Thoracic aorta (tissue), 2 donors: ENCODE measurements around the gene MAN1B1. TPM values are rescaled to one million over a fixed set of nuclear protein-coding genes. Genes with fewer than 3 reads are reported as not detected.

Experiments used
- ATAC-seq: fragments of 150-250 bp; one replicate; pipeline ENCODE4 v1.8.0; 2017; ENCODE audit warnings: low read depth; ENCODE audit not compliant: insufficient number of reproducible peaks, low FRiP score
- DNase-seq: peaks from one replicate; pipeline ENCODE4 v3.0.0-alpha.2; 2020; ENCODE audit warnings: low spot score
- H3K27ac ChIP-seq, 2 donors: fragments of 200-600 bp; sonication (generic); 1 replicate in 1 of 2; 2 replicates in 1 of 2; pipeline ENCODE4 v1.5.1; 2016; ENCODE audit warnings: mild to moderate bottlenecking in 2 of 2, moderate library complexity in 2 of 2
- H3K27me3 ChIP-seq: fragments of 200-600 bp; sonication (generic); replicated peaks from 2 replicates; pipeline ENCODE4 v1.6.0; 2016; ENCODE audit warnings: mild to moderate bottlenecking; ENCODE audit not compliant: insufficient read depth
- H3K36me3 ChIP-seq: fragments of 200-600 bp; sonication (generic); one replicate; pipeline ENCODE4 v1.5.1; 2016
- H3K4me1 ChIP-seq, 2 donors: fragments of 200-600 bp; sonication (generic); 1 replicate in 1 of 2; 2 replicates in 1 of 2; pipeline versions ENCODE4 v1.5.1 to v1.6.0; 2016; ENCODE audit warnings: low read depth in 2 of 2, mild to moderate bottlenecking in 1 of 2; ENCODE audit not compliant: control insufficient read depth in 1 of 2
- H3K4me3 ChIP-seq: fragments of 200-600 bp; sonication (generic); 2 replicates; pipeline ENCODE4 v1.5.1; 2016; ENCODE audit warnings: mild to moderate bottlenecking
- H3K9me3 ChIP-seq: fragments of 200-600 bp; sonication (generic); 2 replicates; pipeline ENCODE4 v1.5.1; 2016
- total RNA-seq, 2 donors: library from RNA; depleted of rRNA; stranded (reverse); fragments of >200 nt; gene quantifications; one replicate each; pipeline versions ENCODE4 v1.1.0 to v1.2.3, GENCODE V29; 2016
- TF ChIP-seq, protein P1 (sequence below): fragments of 200-600 bp; sonication (generic); IDR thresholded peaks from one replicate; pipeline ENCODE4 v1.5.1; 2019; ENCODE audit warnings: antibody characterized with exemption

MAN1B1 gene
- total RNA-seq, 2 donors from 2014 or later = 32.9 to 52.9 TPM

- TF ChIP-seq, protein P1, sequence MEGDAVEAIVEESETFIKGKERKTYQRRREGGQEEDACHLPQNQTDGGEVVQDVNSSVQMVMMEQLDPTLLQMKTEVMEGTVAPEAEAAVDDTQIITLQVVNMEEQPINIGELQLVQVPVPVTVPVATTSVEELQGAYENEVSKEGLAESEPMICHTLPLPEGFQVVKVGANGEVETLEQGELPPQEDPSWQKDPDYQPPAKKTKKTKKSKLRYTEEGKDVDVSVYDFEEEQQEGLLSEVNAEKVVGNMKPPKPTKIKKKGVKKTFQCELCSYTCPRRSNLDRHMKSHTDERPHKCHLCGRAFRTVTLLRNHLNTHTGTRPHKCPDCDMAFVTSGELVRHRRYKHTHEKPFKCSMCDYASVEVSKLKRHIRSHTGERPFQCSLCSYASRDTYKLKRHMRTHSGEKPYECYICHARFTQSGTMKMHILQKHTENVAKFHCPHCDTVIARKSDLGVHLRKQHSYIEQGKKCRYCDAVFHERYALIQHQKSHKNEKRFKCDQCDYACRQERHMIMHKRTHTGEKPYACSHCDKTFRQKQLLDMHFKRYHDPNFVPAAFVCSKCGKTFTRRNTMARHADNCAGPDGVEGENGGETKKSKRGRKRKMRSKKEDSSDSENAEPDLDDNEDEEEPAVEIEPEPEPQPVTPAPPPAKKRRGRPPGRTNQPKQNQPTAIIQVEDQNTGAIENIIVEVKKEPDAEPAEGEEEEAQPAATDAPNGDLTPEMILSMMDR = no peak
- no peak for ATAC-seq
- Histone ChIP-seq H3K27ac (no peak overlapping the region), H3K4me3 (no peak overlapping the region), H3K27me3 (no peaks in the 10 kb centered on the region), H3K9me3 (no peaks in the 10 kb centered on the region), H3K4me1 (no peaks in the 10 kb centered on the region), H3K36me3 (no peaks in the 10 kb centered on the region)
- DNase-seq = no peak
Measured at GRCh38 chr9:137146527-137146918, 59.7 kb downstream of the MAN1B1 start.

- TF ChIP-seq, protein P1 = no peak
- Histone ChIP-seq H3K27ac (no peak overlapping the region), H3K27me3 (no peaks in the 10 kb centered on the region), H3K4me3 (no peak overlapping the region), H3K36me3 (no peaks in the 10 kb centered on the region), H3K9me3 (no peaks in the 10 kb centered on the region), H3K4me1 (no peaks in the 10 kb centered on the region)
- DNase-seq (no peak), ATAC-seq (no peak)
Measured at GRCh38 chr9:137147091-137147792, 60.5 kb downstream of the MAN1B1 start.

- Histone ChIP-seq H3K27me3 (no peaks in the 10 kb centered on the region), H3K9me3 (no peaks in the 10 kb centered on the region), H3K4me1 (no peaks in the 10 kb centered on the region), H3K36me3 (no peaks in the 10 kb centered on the region), H3K27ac (no peak overlapping the region), H3K4me3 (no peak overlapping the region)
- TF ChIP-seq, protein P1 = no peak
- ATAC-seq (no peak), DNase-seq (no peak)
Measured at GRCh38 chr9:137147793-137148160, 61.0 kb downstream of the MAN1B1 start.

- Histone ChIP-seq H3K4me1 (no peaks in the 10 kb centered on the region), H3K36me3 (no peaks in the 10 kb centered on the region), H3K4me3 (no peak overlapping the region), H3K9me3 (no peaks in the 10 kb centered on the region), H3K27ac (no peak overlapping the region), H3K27me3 (no peaks in the 10 kb centered on the region)
- ATAC-seq (no peak), DNase-seq (no peak)
- TF ChIP-seq, protein P1 = no peak
Measured at GRCh38 chr9:137148242-137148641, 61.5 kb downstream of the MAN1B1 start.

DNA sequence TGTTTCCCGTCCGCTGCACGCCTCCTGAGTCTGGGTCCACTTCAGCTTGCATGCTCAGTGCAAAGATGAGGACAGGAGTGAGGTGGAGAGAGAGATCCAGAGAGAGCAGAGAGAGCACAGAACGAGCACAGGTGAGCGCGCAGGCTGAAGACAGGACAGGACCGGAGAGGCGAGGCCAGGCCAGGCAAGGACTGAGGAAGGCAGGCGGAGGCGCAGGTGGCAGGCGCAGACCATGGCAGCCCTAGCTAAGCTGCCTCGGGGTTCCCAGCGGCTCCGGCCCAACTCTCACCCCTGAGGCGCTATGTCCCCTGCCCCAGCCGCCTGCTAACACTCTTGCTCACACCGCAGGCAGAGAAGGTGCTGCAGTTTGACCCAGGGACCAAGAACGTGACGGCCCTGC is 61.9 kb downstream of the MAN1B1 start:
- Histone ChIP-seq H3K4me1 (no peaks in the 10 kb centered on the region), H3K4me3 (no peak overlapping the region), H3K27me3 (no peaks in the 10 kb centered on the region), H3K9me3 (no peaks in the 10 kb centered on the region), H3K36me3 (no peaks in the 10 kb centered on the region), H3K27ac (no peak overlapping the region)
- no peak for DNase-seq
- TF ChIP-seq, protein P1 = no peak
- ATAC-seq = no peak
